CD4-positive, alpha-beta T cell (primary cell): ENCODE data around the gene L3MBTL1. TPM values are rescaled to one million over a fixed set of nuclear protein-coding genes. Genes with fewer than 3 reads are reported as not detected.

ENCODE experiments used
- ATAC-seq: fragments of 200-7000 bp; cut with Tn5 transposase; one replicate; pipeline ENCODE4 v1.10.0; 2022; ENCODE audit warnings: mild to moderate bottlenecking; ENCODE audit not compliant: poor library complexity
- CTCF ChIA-PET: fragments of 350-600 bp; sonication (Branson Sonifier 250); formaldehyde crosslinking; loops from one replicate; lab custom pipeline; 2021; ENCODE audit warnings: antibody characterized with exemption, inconsistent platforms; lab: Charles Lee
- POLR2A ChIA-PET: fragments of 350-600 bp; sonication (Branson Sonifier 250); formaldehyde crosslinking; loops from one replicate; lab custom pipeline; 2021; ENCODE audit warnings: antibody characterized with exemption, inconsistent platforms; lab: Charles Lee
- DNase-seq, 14 experiments: peaks; one replicate each; pipeline ENCODE4 v3.0.0-alpha.2; 2013 to 2020; ENCODE audit warnings: mixed read lengths in 2 of 14
- H3K27ac ChIP-seq, 2 donors: one replicate each; pipeline versions ENCODE4 v1.5.1 to v1.7.0; 2013; ENCODE audit warnings: low read length in 2 of 2, low read depth in 1 of 2, mild to moderate bottlenecking in 1 of 2
- H3K27me3 ChIP-seq, 2 experiments: 1 replicate in 1 of 2; 2 replicates in 1 of 2; pipeline versions ENCODE4 v1.6.1 to v1.7.0; 2013; ENCODE audit warnings: low read length in 2 of 2, control low read depth in 1 of 2, mild to moderate bottlenecking in 1 of 2, moderate library complexity in 1 of 2; ENCODE audit not compliant: insufficient read depth in 2 of 2, control insufficient read depth in 1 of 2
- H3K36me3 ChIP-seq: one replicate; pipeline ENCODE4 v1.6.1; 2013; ENCODE audit warnings: low read length, control low read depth; ENCODE audit not compliant: insufficient read depth
- H3K4me1 ChIP-seq: one replicate; pipeline ENCODE4 v1.6.1; 2013; ENCODE audit warnings: low read length, control low read depth; ENCODE audit not compliant: insufficient read depth
- H3K4me3 ChIP-seq: one replicate; pipeline ENCODE4 v1.5.1; 2013; ENCODE audit warnings: mild to moderate bottlenecking, low read length, moderate library complexity
- H3K9me3 ChIP-seq, 2 experiments: 1 replicate in 1 of 2; 2 replicates in 1 of 2; pipeline versions ENCODE4 v1.6.1 to v1.7.0; 2013; ENCODE audit warnings: low read length in 2 of 2, mild to moderate bottlenecking in 2 of 2, control low read depth in 1 of 2, moderate library complexity in 1 of 2; ENCODE audit not compliant: control insufficient read depth in 1 of 2, insufficient read depth in 1 of 2
- H3K27ac Mint-ChIP-seq: one replicate; pipeline ENCODE4 v1.8.0; 2020; ENCODE audit warnings: mixed read lengths
- H3K27me3 Mint-ChIP-seq: one replicate; pipeline ENCODE4 v1.8.0; 2021; ENCODE audit warnings: mixed read lengths
- H3K36me3 Mint-ChIP-seq: one replicate; pipeline ENCODE4 v1.8.0; 2021; ENCODE audit warnings: low read depth, mixed read lengths
- H3K4me1 Mint-ChIP-seq: one replicate; pipeline ENCODE4 v1.8.0; 2021; ENCODE audit warnings: low read depth, mixed read lengths
- H3K4me3 Mint-ChIP-seq: one replicate; pipeline ENCODE4 v1.8.0; 2020; ENCODE audit warnings: mild to moderate bottlenecking, mixed read lengths
- H3K9me3 Mint-ChIP-seq: one replicate; pipeline ENCODE4 v1.8.0; 2020; ENCODE audit warnings: mixed read lengths
- CTCF ChIP-seq: fragments of 200-600 bp; IDR thresholded peaks from one replicate; pipeline ENCODE4 v1.8.0; 2022; ENCODE audit warnings: antibody characterized with exemption, mild to moderate bottlenecking
- intact Hi-C, 2 experiments: fragments of 100-400 bp; cut with DNase I in 1 of 2; cut with micrococcal nuclease in 1 of 2; formaldehyde crosslinking; loops; one replicate each; pipeline versions ENCODE4 v1.15.1 to v1.9.0; 2023 to 2025; cut with DNase I, micrococcal nuclease
- total RNA-seq, 174 experiments: library from RNA in 2 of 174; stranded (reverse) in 2 of 174; gene quantifications; one replicate each; pipeline ENCODE4 v1.2.3 and lab custom pipeline; 2021 to 2026

L3MBTL1 gene
- total RNA-seq, 2 experiments from 2014 or later = 10.2 to 10.5 TPM

- CTCF ChIA-PET = interaction anchor here (0.6 kb wide), 1 partner anchor 16 kb away, joined by 3 read pairs; no protein-coding TSS in a partner anchor
- Histone ChIP-seq H3K4me3 (no peak overlapping the region), H3K36me3 (no peaks in the 10 kb centered on the region), H3K4me1 (no peaks in the 10 kb centered on the region), H3K9me3 (no peaks in the 10 kb centered on the region), H3K27ac (no peak overlapping the region), H3K27me3 (no peaks in the 10 kb centered on the region)
- Mint-ChIP-seq H3K27me3 (no peaks in the 10 kb centered on the region), H3K4me1 (no peaks in the 10 kb centered on the region), H3K4me3 (no peak overlapping the region), H3K27ac (no peak overlapping the region), H3K9me3 (no peaks in the 10 kb centered on the region), H3K36me3 (no peaks in the 10 kb centered on the region)
- no peak for ATAC-seq
- no peak for TF ChIP-seq CTCF
- POLR2A ChIA-PET = no interaction called here
- no peak for DNase-seq
- intact Hi-C loops = no loop called here
Measured at GRCh38 chr20:43569282-43569681, 61.8 kb downstream of the L3MBTL1 start.

- no peaks in the 10 kb centered on the region for H3K36me3 Mint-ChIP-seq
- no peaks in the 10 kb centered on the region for H3K27me3 Mint-ChIP-seq
- no peak overlapping the region for H3K27ac ChIP-seq
- H3K4me3 Mint-ChIP-seq = no peak overlapping the region
- TF ChIP-seq CTCF = no peak
- ChIA-PET POLR2A (no interaction called here), CTCF (no interaction called here)
- intact Hi-C loops = no loop called here
- no peaks in the 10 kb centered on the region for H3K36me3 ChIP-seq
- H3K4me1 Mint-ChIP-seq = no peaks in the 10 kb centered on the region
- H3K27me3 ChIP-seq = no peaks in the 10 kb centered on the region
- H3K9me3 ChIP-seq = no peaks in the 10 kb centered on the region
- DNase-seq (no peak), ATAC-seq (no peak)
- H3K27ac Mint-ChIP-seq = no peak overlapping the region
- no peaks in the 10 kb centered on the region for H3K9me3 Mint-ChIP-seq
- no peak overlapping the region for H3K4me3 ChIP-seq
- H3K4me1 ChIP-seq = no peaks in the 10 kb centered on the region
Measured at GRCh38 chr20:43570496-43570895, 63.0 kb downstream of the L3MBTL1 start.

- ATAC-seq = no peak
- ChIA-PET POLR2A (no interaction called here), CTCF (no interaction called here)
- Mint-ChIP-seq H3K36me3 (no peaks in the 10 kb centered on the region), H3K4me3 (no peak overlapping the region), H3K27me3 (no peaks in the 10 kb centered on the region), H3K9me3 (no peaks in the 10 kb centered on the region), H3K27ac (no peak overlapping the region), H3K4me1 (no peaks in the 10 kb centered on the region)
- Histone ChIP-seq H3K27me3 (no peaks in the 10 kb centered on the region), H3K4me3 (no peak overlapping the region), H3K9me3 (no peaks in the 10 kb centered on the region), H3K27ac (no peak overlapping the region), H3K36me3 (no peaks in the 10 kb centered on the region), H3K4me1 (no peaks in the 10 kb centered on the region)
- DNase-seq = no peak
- no peak for TF ChIP-seq CTCF
- intact Hi-C loops = no loop called here
Measured at GRCh38 chr20:43571310-43571709, 63.8 kb downstream of the L3MBTL1 start.
